Adrenal gland (tissue), 12 donors: ENCODE results near the gene TMEM200C. TPM values are rescaled to one million over a fixed set of nuclear protein-coding genes. Genes with fewer than 3 reads are reported as not detected.

Source experiments
- DNase-seq, 7 donors: peaks; one replicate each; pipeline ENCODE4 v3.0.0-alpha.2; 2019 to 2020
- H3K27ac ChIP-seq, 5 donors: fragments of 200-600 bp; sonication (generic) in 4 of 5; 1 replicate in 3 of 5; 2 replicates in 2 of 5; pipeline versions ENCODE4 v1.5.1 to v1.8.0; 2016 to 2020; ENCODE audit warnings: mild to moderate bottlenecking in 1 of 5
- H3K27me3 ChIP-seq: fragments of 200-600 bp; 2 replicates; pipeline ENCODE4 v1.8.0; 2021
- H3K36me3 ChIP-seq, 2 donors: fragments of 200-600 bp; replicated peaks in 1 of 2; 1 replicate in 1 of 2; 2 replicates in 1 of 2; pipeline versions ENCODE4 v1.5.1 to v1.8.0; 2018 to 2022
- H3K4me1 ChIP-seq, 2 donors: fragments of 200-600 bp; replicated peaks in 1 of 2; 1 replicate in 1 of 2; 2 replicates in 1 of 2; pipeline versions ENCODE4 v1.5.1 to v1.8.0; 2018 to 2021
- H3K4me3 ChIP-seq, 4 donors: fragments of 200-600 bp; sonication (generic) in 3 of 4; one replicate each; pipeline ENCODE4 v1.5.1; 2016 to 2018
- H3K9me3 ChIP-seq, 3 donors: fragments of 200-600 bp; sonication (generic) in 1 of 3; replicated peaks in 1 of 3; 1 replicate in 2 of 3; 2 replicates in 1 of 3; pipeline versions ENCODE4 v1.5.1 to v1.8.0; 2016 to 2021
- CTCF ChIP-seq, 6 experiments: fragments of 450-650 bp in 4 of 6; fragments of 200-600 bp in 2 of 6; sonication (generic) in 1 of 6; IDR thresholded peaks; 1 replicate in 5 of 6; 2 replicates in 1 of 6; pipeline versions ENCODE4 v1.5.1 to v1.8.0; 2016 to 2021; ENCODE audit warnings: antibody characterized with exemption in 6 of 6, mild to moderate bottlenecking in 2 of 6, moderate library complexity in 1 of 6
- POLR2A ChIP-seq, 2 donors: fragments of 450-650 bp; IDR thresholded peaks; one replicate each; pipeline ENCODE4 v1.6.1; 2017; ENCODE audit warnings: antibody characterized with exemption in 2 of 2, mild to moderate bottlenecking in 2 of 2, moderate library complexity in 1 of 2
- WGBS, 4 donors: extraction: QIAGEN DNeasy Blood & Tissue Kit in 2 of 4; methylation state at CpG; one replicate each; pipeline versions ENCODE4 v1.1.5 to v1.1.7; 2013 to 2017; 5-methylcytosine and 5-hydroxymethylcytosine counted together
- intact Hi-C, 2 donors: fragments of 100-400 bp; cut with DNase I; formaldehyde crosslinking; loops; one replicate each; pipeline versions ENCODE4 v1.14.1 to v1.15.0; 2022 to 2023
- polyA plus RNA-seq, 3 donors: library from polyadenylated mRNA; stranded (reverse); fragments of 200-250 nt in 2 of 3; fragments of 350-450 nt in 1 of 3; fragmentation: Illumina TruSeq in 1 of 3; extraction: RNeasy Lipid Tissue Mini Kit (QIAGEN cat#74804) in 1 of 3; gene quantifications; one replicate each; pipeline ENCODE4 v1.2.3, GENCODE V29; 2013 to 2014
- total RNA-seq, 9 donors: library from RNA; depleted of rRNA in 4 of 9; stranded (reverse); fragments of >200 nt in 4 of 9; fragments of 120-200 nt in 1 of 9; fragmentation: NEBNext Ultra II Directional in 1 of 9; extraction: Animal tissue kit (Norgen Biotek cat#: 25700) in 1 of 9; gene quantifications; one replicate each; pipeline versions ENCODE4 v1.1.0 to v1.2.4, GENCODE V29; 2013 to 2023
- donor health status: healthy with polysubstance abuse.
- donor health status: Bipolar disorder and iron deficiency.
- donor health status: DM: yes; HTN: yes; CAD: no.
- donor health status: DM: no; HTN: no; CAD: no.
- donor health status: DM: no; HTN: no; CAD: no.
- donor health status: DM: yes; HTN: yes; CAD: no.

Gene TMEM200C
- total and polyA plus RNA-seq, 12 donors: 0.06 to 42.4 (median 8.1) TPM

DNA sequence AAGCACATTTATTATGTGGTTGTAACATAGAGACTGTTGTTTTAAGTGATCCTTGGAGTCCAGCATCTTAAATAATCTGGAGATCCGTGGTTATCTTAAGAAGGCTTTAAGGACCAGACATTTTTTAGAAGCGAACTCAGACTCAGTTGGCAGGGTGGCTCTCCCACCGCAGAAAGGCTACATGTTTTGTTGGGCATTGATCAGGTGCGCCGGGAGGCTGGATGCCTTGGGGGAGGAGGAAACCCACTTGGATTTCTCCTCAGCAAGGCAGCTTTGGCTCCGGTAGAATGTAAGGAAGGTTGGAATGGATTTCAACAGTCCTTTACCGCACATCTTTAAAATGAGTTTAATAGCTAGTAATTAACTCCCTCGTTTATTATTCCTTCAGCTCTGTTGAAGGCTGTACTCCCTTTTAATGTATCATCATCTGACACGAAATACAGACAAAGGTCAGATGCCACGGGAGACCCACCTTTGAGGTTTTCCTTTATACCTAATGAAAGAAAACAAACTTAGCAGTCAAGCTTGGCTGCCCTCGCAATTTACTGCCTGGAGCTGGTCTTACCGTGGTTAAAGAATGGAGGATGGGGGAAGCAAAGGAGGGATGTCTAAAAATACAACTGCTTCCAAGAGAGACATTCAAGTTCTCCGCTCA lies 1.2 kb downstream of the TMEM200C start:
- no peak for DNase-seq
- intact Hi-C loops: loop anchor here (5.0 to 10.0 kb wide), 2 partner anchors 521 to 578 kb away; partner anchors contain the start of gene L3MBTL4 (in 1 of the 2)
- Histone ChIP-seq H3K27me3 (no peaks in the 10 kb centered on the region), H3K4me3 (peak overlapping the region in 2 of 4 donors; percentile 37 to 80), H3K4me1 (peaks cover 20 to 36% of the 10 kb centered on the region in 2 donors), H3K9me3 (no peaks in the 10 kb centered on the region), H3K27ac (peak overlapping the region in 3 of 5 donors; percentile 77 to 93 (median 92)), H3K36me3 (no peaks in the 10 kb centered on the region)
- WGBS, 4 donors: 29 to 40% (median 39%) methylated on average over 12 to 13 of the region's 13 CpGs
- TF ChIP-seq CTCF (IDR thresholded peaks at IDR 0.05) (no peak), POLR2A (IDR thresholded peaks at IDR 0.05) (no peak)

GRCh38 chr18:5892823-5893431 lies 2.4 kb downstream of the TMEM200C start:
- no peak for DNase-seq
- intact Hi-C loops: loop anchor here (5.0 to 10.0 kb wide), 2 partner anchors 522 to 579 kb away; partner anchors contain the start of gene L3MBTL4 (in 1 of the 2)

DNA sequence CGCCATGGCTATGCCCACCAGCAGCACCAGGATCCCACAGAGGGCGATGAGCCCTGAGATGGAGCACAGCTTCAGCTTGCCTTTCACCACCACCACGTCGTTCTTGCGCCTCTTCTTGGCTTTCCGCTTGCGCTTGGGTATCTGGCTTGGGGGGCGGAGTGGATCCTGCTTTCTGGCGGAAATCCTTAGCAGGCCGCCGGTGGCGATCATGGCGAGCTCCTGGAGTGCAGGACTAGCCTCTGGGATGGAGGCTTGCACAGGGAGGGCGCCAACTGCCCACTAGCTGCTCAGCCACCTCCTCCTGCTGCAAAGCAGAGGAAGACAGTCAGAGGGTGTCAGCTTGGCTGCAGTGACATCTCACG lies 3.5 kb downstream of the TMEM200C start:
- Histone ChIP-seq H3K9me3 (no peaks in the 10 kb centered on the region), H3K4me1 (peaks cover 10 to 26% of the 10 kb centered on the region in 2 donors), H3K4me3 (peak overlapping the region in 1 of 4 donors; percentile 79), H3K36me3 (no peaks in the 10 kb centered on the region), H3K27ac (no peak overlapping the region), H3K27me3 (no peaks in the 10 kb centered on the region)
- intact Hi-C loops: loop anchor here (5.0 to 10.0 kb wide), 2 partner anchors 523 to 580 kb away; partner anchors contain the start of gene L3MBTL4 (in 1 of the 2)
- DNase-seq: no peak
- no peak for TF ChIP-seq POLR2A (IDR thresholded peaks at IDR 0.05)
- TF ChIP-seq CTCF (IDR thresholded peaks at IDR 0.05): no peak
- WGBS, 4 donors: 72 to 100% (median 80%) methylated on average over 6 to 15 of the region's 15 CpGs

More at GRCh38 chr18:5892823-5893431, 2.4 kb downstream of the TMEM200C start:
- Histone ChIP-seq H3K36me3 (no peaks in the 10 kb centered on the region), H3K9me3 (no peaks in the 10 kb centered on the region), H3K4me3 (peak overlapping the region in 1 of 4 donors; percentile 80), H3K27ac (no peak overlapping the region), H3K27me3 (no peaks in the 10 kb centered on the region), H3K4me1 (peaks cover 19 to 32% of the 10 kb centered on the region in 2 donors)
- no peak for TF ChIP-seq CTCF (IDR thresholded peaks at IDR 0.05)
- TF ChIP-seq POLR2A (IDR thresholded peaks at IDR 0.05): no peak

DNA sequence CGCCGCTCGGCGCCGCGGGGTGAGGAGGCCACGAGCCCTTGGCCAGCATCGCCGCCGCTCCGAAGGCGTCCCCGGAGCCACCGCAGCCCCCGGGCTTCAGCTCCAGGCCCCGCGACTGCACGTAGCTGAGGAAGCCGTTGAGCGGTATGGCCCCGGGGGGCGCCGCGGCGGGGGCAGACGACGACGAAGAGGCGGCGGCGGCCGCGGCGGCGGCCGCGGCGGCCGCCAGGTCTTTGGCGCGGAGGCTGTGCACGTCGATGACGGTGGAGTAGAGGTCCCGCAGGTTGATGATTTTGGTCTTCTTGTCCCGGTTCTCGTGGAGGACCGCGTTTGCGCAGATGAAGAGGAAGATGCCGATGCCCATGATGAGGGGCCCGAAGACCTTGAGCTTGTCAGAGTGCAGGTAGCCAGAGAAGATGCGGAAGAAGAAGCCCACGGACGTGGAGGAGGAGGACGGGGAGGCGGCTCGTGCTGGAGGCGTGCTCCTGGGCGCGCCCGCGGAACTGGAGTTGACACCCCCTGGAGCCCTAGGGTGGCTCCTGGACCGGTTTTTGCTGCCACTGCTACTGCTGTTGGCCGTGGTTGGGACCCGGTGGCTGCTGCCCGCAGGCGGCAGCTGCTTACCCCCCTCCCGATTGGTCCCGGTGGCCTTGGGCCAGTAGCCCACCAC lies 4.0 kb downstream of the TMEM200C start:
- Histone ChIP-seq H3K27ac (peak overlapping the region in 2 of 5 donors; percentile 38 to 85), H3K4me3 (peak overlapping the region in 2 of 4 donors; percentile 68 to 79), H3K4me1 (peaks cover 5 to 21% of the 10 kb centered on the region in 2 donors), H3K9me3 (no peaks in the 10 kb centered on the region), H3K27me3 (no peaks in the 10 kb centered on the region), H3K36me3 (no peaks in the 10 kb centered on the region)
- intact Hi-C loops: loop anchor here (5.0 to 10.0 kb wide), 2 partner anchors 523 to 581 kb away; partner anchors contain the start of gene L3MBTL4 (in 1 of the 2)
- no peak for DNase-seq
- WGBS, 4 donors: 19 to 77% (median 28%) methylated on average over 19 to 70 of the region's 70 CpGs
- TF ChIP-seq CTCF (IDR thresholded peaks at IDR 0.05) (no peak), POLR2A (IDR thresholded peaks at IDR 0.05) (no peak)
